GM19468 (cell line): ENCODE data around the gene NFKBIA.
"Not testable (repeated sequence)": the region's sequence is repeated elsewhere in the genome, so short reads cannot be mapped to it uniquely, and the experiment has no call there.

ENCODE experiments used
- ATAC-seq: cut with Tn5 transposase; IDR thresholded peaks from one replicate; pipeline ENCODE4 v1.9.1; 2021; ENCODE audit warnings: mild to moderate bottlenecking, moderate library complexity, moderate number of reproducible peaks; ENCODE audit not compliant: unreplicated experiment; ENCODE audit errors: extremely low read depth

Gene NFKBIA

GRCh38 chr14:35409595-35409994 lies 5.0 kb upstream of the NFKBIA start:
- no peak for ATAC-seq

GRCh38 chr14:35408026-35408425 lies 3.5 kb upstream of the NFKBIA start:
- ATAC-seq, result no peak

GRCh38 chr14:35407306-35407630 lies 2.7 kb upstream of the NFKBIA start:
- no peak for ATAC-seq

- ATAC-seq, result no peak
Measured at GRCh38 chr14:35406506-35407305, 2.2 kb upstream of the NFKBIA start.

- ATAC-seq, result no peak
Measured at GRCh38 chr14:35406090-35406489, 1.5 kb upstream of the NFKBIA start.

GRCh38 chr14:35405304-35405996 lies 901 bp upstream of the NFKBIA start:
- no peak for ATAC-seq

GRCh38 chr14:35403603-35404448 lies 723 bp downstream of the NFKBIA start:
- ATAC-seq, result peak; percentile 37

- no peak for ATAC-seq
Measured at GRCh38 chr14:35403114-35403602, 1.4 kb downstream of the NFKBIA start.

GRCh38 chr14:35402323-35403113 lies 2.0 kb downstream of the NFKBIA start:
- no peak for ATAC-seq

- ATAC-seq, result no peak
Measured at GRCh38 chr14:35401422-35402265, 2.9 kb downstream of the NFKBIA start.

GRCh38 chr14:35400648-35401421 lies 3.7 kb downstream of the NFKBIA start:
- no peak for ATAC-seq

GRCh38 chr14:35399083-35399937 lies 5.2 kb downstream of the NFKBIA start:
- no peak for ATAC-seq

- no peak for ATAC-seq
Measured at GRCh38 chr14:35398071-35398584, 6.4 kb downstream of the NFKBIA start.

- not testable (repeated sequence) for ATAC-seq
Measured at GRCh38 chr14:35396610-35397009, 7.9 kb downstream of the NFKBIA start.

- no peak for ATAC-seq
Measured at GRCh38 chr14:35395283-35395682, 9.3 kb downstream of the NFKBIA start.

- no peak for ATAC-seq
Measured at GRCh38 chr14:35394326-35395013, 10.1 kb downstream of the NFKBIA start.

- no peak for ATAC-seq
Measured at GRCh38 chr14:35393826-35394225, 10.7 kb downstream of the NFKBIA start.
